Kidney (tissue), 14 donors: ENCODE data around the gene LRP10. TPM values are rescaled to one million over a fixed set of nuclear protein-coding genes. Genes with fewer than 3 reads are reported as not detected.

Source experiments
- DNase-seq, 5 donors: peaks; one replicate each; pipeline ENCODE4 v3.0.0-alpha.2; 2013 to 2020
- FAIRE-seq: peaks from 2 replicates; lab custom pipeline; 2012; peaks lifted over from hg19 to GRCh38; lab: Jason Lieb, UNC
- H3K27ac ChIP-seq, 2 donors: one replicate each; pipeline ENCODE4 v1.7.0; 2013; ENCODE audit warnings: low read depth in 2 of 2, low read length in 2 of 2, inconsistent platforms in 1 of 2
- H3K27me3 ChIP-seq: one replicate; pipeline ENCODE4 v1.7.1; 2013; ENCODE audit warnings: low read length, inconsistent platforms; ENCODE audit not compliant: control insufficient read depth, insufficient read depth
- H3K36me3 ChIP-seq, 3 donors: one replicate each; pipeline versions ENCODE4 v1.7.0 to v1.7.1; 2013; ENCODE audit warnings: low read length in 3 of 3, control low read depth in 1 of 3, inconsistent platforms in 1 of 3; ENCODE audit not compliant: insufficient read depth in 3 of 3, control insufficient read depth in 2 of 3
- H3K4me1 ChIP-seq, 3 donors: one replicate each; pipeline versions ENCODE4 v1.7.0 to v1.7.1; 2013; ENCODE audit warnings: low read length in 3 of 3, inconsistent platforms in 1 of 3, low read depth in 1 of 3; ENCODE audit not compliant: control insufficient read depth in 2 of 3, insufficient read depth in 2 of 3
- H3K4me3 ChIP-seq, 3 donors: one replicate each; pipeline versions ENCODE4 v1.7.0 to v1.8.1; 2013; ENCODE audit warnings: low read length in 3 of 3, control low read depth in 1 of 3, inconsistent platforms in 1 of 3
- H3K9ac ChIP-seq, 3 donors: one replicate each; pipeline versions ENCODE4 v1.7.0 to v1.7.1; 2013; ENCODE audit warnings: low read length in 3 of 3, control low read depth in 1 of 3, inconsistent platforms in 1 of 3
- H3K9me3 ChIP-seq, 3 donors: one replicate each; pipeline versions ENCODE4 v1.7.0 to v1.7.1; 2013; ENCODE audit warnings: low read length in 3 of 3, control low read depth in 1 of 3, inconsistent platforms in 1 of 3; ENCODE audit not compliant: control insufficient read depth in 2 of 3, insufficient read depth in 1 of 3
- CTCF ChIP-seq: IDR thresholded peaks from 3 replicates; pipeline ENCODE4 v1.5.1; 2012; ENCODE audit warnings: mild to moderate bottlenecking, moderate library complexity, borderline replicate concordance; ENCODE audit not compliant: insufficient read depth; ENCODE audit errors: extremely low read depth
- intact Hi-C: fragments of 100-400 bp; cut with DNase I; formaldehyde crosslinking; loops from one replicate; pipeline ENCODE4 v1.11.1; 2022
- polyA plus RNA-seq: library from polyadenylated mRNA; stranded (reverse); fragments of 350-450 nt; fragmentation: Illumina TruSeq; extraction: RNeasy Lipid Tissue Mini Kit (QIAGEN cat#74804); gene quantifications from one replicate; pipeline ENCODE4 v1.2.3, GENCODE V29; 2014; ENCODE audit warnings: low read depth, low replicate concordance; ENCODE audit not compliant: insufficient read depth
- total RNA-seq: library from RNA; stranded (reverse); fragmentation: NEBNext Ultra II Directional; extraction: Animal tissue kit (Norgen Biotek cat#: 25700); gene quantifications from one replicate; pipeline ENCODE4 v1.2.1, GENCODE V29; 2021
- donor health status: control.
- donor health status: control.
- donor health status: control.
- donor health status: control.
- donor health status: control.
- donor health status: DM: yes; HTN: yes; CAD: no.
- donor health status: Normal renal cell carcinoma (clear cell type).

The LRP10 gene
- total and polyA plus RNA-seq, 2 donors from 2014 or later: 74.7 to 207 TPM

GRCh38 chr14:22887990-22888378 lies 16.4 kb downstream of the LRP10 start:
- H3K27ac ChIP-seq: peak overlapping the region in 1 of 2 donors; percentile 30
- H3K9me3 ChIP-seq: no peaks in the 10 kb centered on the region
- no peaks in the 10 kb centered on the region for H3K27me3 ChIP-seq
- DNase-seq (peak in 1 of 5 donors; percentile 54), FAIRE-seq (no peak)
- TF ChIP-seq CTCF: no peak
- peak overlapping the region; percentile 65 to 91 (median 84) for H3K4me3 ChIP-seq
- intact Hi-C loops: no loop called here
- H3K36me3 ChIP-seq: no peaks in the 10 kb centered on the region
- H3K4me1 ChIP-seq: peaks cover 0 to 13% (median 4%) of the 10 kb centered on the region in 3 donors
- peak overlapping the region in 1 of 3 donors; percentile 54 for H3K9ac ChIP-seq

- no peak for FAIRE-seq
- H3K27me3 ChIP-seq: no peaks in the 10 kb centered on the region
- intact Hi-C loops: no loop called here
- H3K4me3 ChIP-seq: no peak overlapping the region
- H3K9me3 ChIP-seq: no peaks in the 10 kb centered on the region
- H3K27ac ChIP-seq: no peak overlapping the region
- DNase-seq: no peak
- TF ChIP-seq CTCF: no peak
- H3K36me3 ChIP-seq: no peaks in the 10 kb centered on the region
- H3K9ac ChIP-seq: no peak overlapping the region
- peaks cover 0 to 9% (median 4%) of the 10 kb centered on the region in 3 donors for H3K4me1 ChIP-seq
These were observed 17.1 kb downstream of the LRP10 start for GRCh38 chr14:22888662-22889061.

- Histone ChIP-seq H3K36me3 (no peaks in the 10 kb centered on the region), H3K4me3 (no peak overlapping the region), H3K4me1 (peaks cover 0 to 9% (median 4%) of the 10 kb centered on the region in 3 donors), H3K9me3 (no peaks in the 10 kb centered on the region), H3K27me3 (no peaks in the 10 kb centered on the region), H3K9ac (no peak overlapping the region), H3K27ac (no peak overlapping the region)
- DNase-seq (no peak), FAIRE-seq (no peak)
- TF ChIP-seq CTCF: no peak
- intact Hi-C loops: no loop called here
These were observed 18.9 kb downstream of the LRP10 start for GRCh38 chr14:22890416-22890815.

- Histone ChIP-seq H3K36me3 (no peaks in the 10 kb centered on the region), H3K9me3 (no peaks in the 10 kb centered on the region), H3K4me1 (peaks cover 0 to 2% (median 0%) of the 10 kb centered on the region in 3 donors), H3K27me3 (no peaks in the 10 kb centered on the region), H3K4me3 (no peak overlapping the region), H3K27ac (no peak overlapping the region), H3K9ac (no peak overlapping the region)
- intact Hi-C loops: no loop called here
- FAIRE-seq: no peak
- TF ChIP-seq CTCF: no peak
- DNase-seq: no peak
These were observed 20.9 kb downstream of the LRP10 start for GRCh38 chr14:22892488-22892887.
